AG04449 (cell line): Measurements from ENCODE around the gene EML1.

ENCODE experiments used
- CTCF ChIA-PET: fragments of 350-600 bp; formaldehyde crosslinking; extraction: SDS; loops from one replicate; lab custom pipeline; 2021; ENCODE audit warnings: antibody characterized with exemption; lab: Yijun Ruan, JAX
- POLR2A ChIA-PET: fragments of 400-600, 350-600 bp; formaldehyde crosslinking; extraction: SDS; loops from one replicate; lab custom pipeline; 2020; ENCODE audit warnings: antibody characterized with exemption, inconsistent platforms; lab: Yijun Ruan, JAX
- DNase-seq: peaks from one replicate; pipeline ENCODE4 v3.0.0-alpha.2; 2010; ENCODE audit warnings: low read depth, low spot score
- H3K4me3 ChIP-seq: 2 replicates; pipeline ENCODE4 v1.5.1; 2011; ENCODE audit warnings: low read depth, mild to moderate bottlenecking, control low read depth, low read length
- TF ChIP-seq, protein P1 (sequence below): IDR thresholded peaks from one replicate; pipeline ENCODE4 v1.5.1; 2011; ENCODE audit warnings: mild to moderate bottlenecking, moderate library complexity, low read length, control low read depth, inconsistent platforms; ENCODE audit not compliant: insufficient read depth; ENCODE audit errors: missing control alignments

Gene EML1

DNA sequence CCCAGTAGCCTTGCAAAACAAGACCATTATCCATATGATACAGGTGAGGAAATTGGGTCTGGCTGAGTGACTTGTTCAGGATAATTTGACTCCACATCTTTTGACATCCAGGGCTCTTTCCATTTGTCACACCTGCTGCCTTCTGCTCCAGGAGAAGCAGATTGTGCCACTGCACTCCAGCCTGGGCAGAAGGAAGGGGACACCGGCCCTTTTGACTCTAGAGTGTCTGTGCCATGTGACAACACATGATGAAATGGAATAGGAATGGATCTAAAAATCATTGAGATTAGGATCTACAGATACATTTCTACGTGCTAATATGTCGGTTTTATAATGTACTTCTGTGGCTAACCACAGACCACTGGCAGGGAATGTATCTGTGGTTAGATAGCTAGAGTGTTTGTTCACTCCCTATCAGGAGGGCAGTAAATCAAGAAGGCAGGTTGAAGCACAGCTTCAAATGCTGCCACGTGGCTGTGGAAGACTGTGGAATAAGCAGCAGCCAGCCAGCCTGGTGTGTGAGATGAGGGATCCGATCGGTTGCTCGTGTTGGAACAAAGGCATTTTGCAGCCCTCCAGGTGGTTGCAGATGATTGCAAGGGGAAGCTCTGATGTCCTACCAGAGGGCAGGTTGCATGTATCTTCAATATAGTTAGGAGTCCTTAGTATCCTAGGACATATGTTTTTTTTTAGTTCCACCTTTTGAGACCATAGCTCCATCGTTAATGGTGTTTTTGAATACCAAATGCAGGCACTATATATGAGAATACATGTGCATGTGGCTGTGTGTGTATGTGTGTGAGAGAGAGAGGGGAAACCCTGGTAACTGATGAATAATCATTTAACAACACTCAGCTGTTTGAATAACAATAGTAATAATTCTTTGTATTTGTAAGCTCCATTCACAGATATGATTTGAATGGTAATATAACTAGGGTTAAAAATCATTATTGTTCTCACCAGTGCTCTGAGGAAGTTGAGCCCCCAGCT is 28.6 kb downstream of the EML1 start:
- peak; percentile 84 for DNase-seq
- no peak overlapping the region for H3K4me3 ChIP-seq
- TF ChIP-seq, protein P1, sequence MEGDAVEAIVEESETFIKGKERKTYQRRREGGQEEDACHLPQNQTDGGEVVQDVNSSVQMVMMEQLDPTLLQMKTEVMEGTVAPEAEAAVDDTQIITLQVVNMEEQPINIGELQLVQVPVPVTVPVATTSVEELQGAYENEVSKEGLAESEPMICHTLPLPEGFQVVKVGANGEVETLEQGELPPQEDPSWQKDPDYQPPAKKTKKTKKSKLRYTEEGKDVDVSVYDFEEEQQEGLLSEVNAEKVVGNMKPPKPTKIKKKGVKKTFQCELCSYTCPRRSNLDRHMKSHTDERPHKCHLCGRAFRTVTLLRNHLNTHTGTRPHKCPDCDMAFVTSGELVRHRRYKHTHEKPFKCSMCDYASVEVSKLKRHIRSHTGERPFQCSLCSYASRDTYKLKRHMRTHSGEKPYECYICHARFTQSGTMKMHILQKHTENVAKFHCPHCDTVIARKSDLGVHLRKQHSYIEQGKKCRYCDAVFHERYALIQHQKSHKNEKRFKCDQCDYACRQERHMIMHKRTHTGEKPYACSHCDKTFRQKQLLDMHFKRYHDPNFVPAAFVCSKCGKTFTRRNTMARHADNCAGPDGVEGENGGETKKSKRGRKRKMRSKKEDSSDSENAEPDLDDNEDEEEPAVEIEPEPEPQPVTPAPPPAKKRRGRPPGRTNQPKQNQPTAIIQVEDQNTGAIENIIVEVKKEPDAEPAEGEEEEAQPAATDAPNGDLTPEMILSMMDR, result no peak
- ChIA-PET POLR2A (interaction anchor here (0.6 to 0.7 kb wide), 2 partner anchors 20 to 49 kb away, joined by 3 read pairs; no protein-coding TSS in a partner anchor), CTCF (interaction anchor here (0.6 to 2.7 kb wide), 7 partner anchors 10 to 386 kb away, joined by 3 to 13 read pairs (median 5); partner anchors contain the start of gene EML1)

DNA sequence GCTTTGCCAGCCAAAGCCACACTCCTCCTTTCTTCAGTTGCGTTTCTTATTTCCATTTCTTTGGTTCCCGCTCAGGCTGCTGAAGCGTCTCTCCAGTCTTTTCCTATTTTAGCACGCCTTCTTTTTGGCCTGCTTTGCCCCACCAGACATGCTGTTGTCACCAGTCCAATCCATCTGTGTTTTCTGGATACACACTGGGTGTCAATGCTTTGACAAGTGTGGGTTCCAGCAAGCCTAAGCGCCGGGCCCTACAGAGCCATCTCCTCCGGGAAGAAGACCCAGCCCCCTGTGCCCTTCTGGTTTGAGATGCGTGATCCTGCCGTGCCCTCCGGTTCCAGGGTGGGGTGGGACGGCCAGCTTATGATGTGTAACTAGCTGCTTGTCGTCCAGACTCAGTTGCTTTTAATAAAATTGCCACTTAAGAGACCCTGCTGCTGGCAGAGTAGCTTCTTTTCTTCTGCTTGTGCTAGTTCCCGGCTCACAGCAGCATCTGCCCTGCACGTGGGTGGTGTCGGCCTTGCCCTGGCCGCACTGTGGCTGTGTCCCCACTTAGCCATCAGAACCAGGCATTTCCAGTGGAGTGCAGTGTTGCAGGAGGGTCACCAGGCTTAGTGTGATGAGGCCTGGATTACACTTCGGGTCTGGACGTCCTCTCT is 29.7 kb downstream of the EML1 start:
- POLR2A ChIA-PET, result no interaction called here
- no peak for DNase-seq
- no peak overlapping the region for H3K4me3 ChIP-seq
- CTCF ChIA-PET, result interaction anchor here (0.6 to 2.7 kb wide), 5 partner anchors 9 to 387 kb away, joined by 3 to 13 read pairs (median 3); no protein-coding TSS in a partner anchor
- TF ChIP-seq, protein P1, result no peak

DNA sequence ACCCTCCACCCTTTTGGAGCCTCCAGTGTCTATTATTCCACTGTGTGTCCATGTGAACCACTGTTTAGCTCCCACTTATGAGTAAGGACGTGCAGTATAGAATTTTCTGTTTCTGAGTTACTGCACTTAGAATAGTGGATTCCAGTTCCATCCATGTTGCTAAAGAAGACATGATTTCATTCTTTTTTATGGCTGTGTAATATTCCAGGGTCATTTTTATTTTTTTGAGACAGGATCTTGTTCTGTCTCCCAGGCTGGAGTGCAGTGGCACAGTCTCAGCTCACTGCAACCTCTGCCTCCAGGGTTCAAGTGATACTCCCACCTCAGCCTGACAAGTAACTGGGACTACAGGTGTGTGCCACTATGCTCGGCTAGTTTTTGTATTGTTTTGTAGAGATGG is 31.6 kb downstream of the EML1 start:
- DNase-seq, result no peak
- CTCF ChIA-PET, result interaction anchor here (1.4 kb wide), 1 partner anchor 23 kb away, joined by 3 read pairs; no protein-coding TSS in a partner anchor
- POLR2A ChIA-PET, result no interaction called here
- TF ChIP-seq, protein P1, result no peak
- H3K4me3 ChIP-seq, result no peak overlapping the region

DNA sequence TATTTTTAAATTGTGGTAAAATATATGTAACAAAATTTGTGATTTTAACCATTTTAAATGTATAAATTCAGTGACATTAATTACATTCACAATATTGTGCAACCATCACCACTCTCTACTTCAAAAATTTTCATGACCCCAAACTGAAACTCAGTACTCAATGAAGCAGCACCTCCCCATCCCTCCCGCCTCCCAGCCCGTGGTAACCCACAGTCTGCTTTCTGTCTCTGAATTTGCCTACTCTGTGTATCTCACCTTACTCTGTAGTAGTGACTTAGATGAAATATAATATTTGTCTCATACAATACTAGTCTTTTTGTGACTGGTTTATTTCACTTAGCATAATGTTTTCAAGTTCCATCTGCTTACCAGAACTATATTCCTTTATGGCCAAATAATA is 36.2 kb downstream of the EML1 start:
- CTCF ChIA-PET, result interaction anchor here (1.0 kb wide), 1 partner anchor 12 kb away, joined by 3 read pairs; no protein-coding TSS in a partner anchor
- POLR2A ChIA-PET, result no interaction called here
- no peak overlapping the region for H3K4me3 ChIP-seq
- TF ChIP-seq, protein P1, result no peak
- DNase-seq, result no peak

DNA sequence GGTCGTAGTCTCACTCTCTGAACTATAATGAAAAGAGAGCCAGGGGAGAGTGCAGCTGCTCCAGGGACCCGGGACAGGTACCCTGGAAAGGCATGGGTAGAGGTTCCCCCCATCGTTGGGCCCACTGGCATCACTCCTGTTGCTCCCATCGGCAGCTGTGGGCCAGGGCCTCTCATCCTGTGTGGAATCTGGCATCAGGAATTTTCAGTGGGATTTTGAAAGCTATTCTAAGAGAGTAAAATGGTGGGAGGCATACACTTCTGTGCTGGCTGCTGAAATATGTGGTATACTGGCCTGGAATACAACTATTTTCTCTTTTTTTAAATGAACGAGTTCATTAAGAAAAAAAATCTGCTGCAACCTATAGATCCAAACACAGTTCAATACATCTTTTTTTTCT is 38.1 kb downstream of the EML1 start:
- CTCF ChIA-PET, result interaction anchor here (0.7 kb wide), 1 partner anchor 9 kb away, joined by 3 read pairs; no protein-coding TSS in a partner anchor
- DNase-seq, result no peak
- POLR2A ChIA-PET, result no interaction called here
- TF ChIP-seq, protein P1, result no peak
- no peak overlapping the region for H3K4me3 ChIP-seq
